GM12873 (cell line): ENCODE data around the gene PPP1R13B.

Experiments used
- CTCF ChIP-seq: IDR thresholded peaks from 2 replicates; pipeline ENCODE4 v1.5.1; 2012; ENCODE audit warnings: low read depth, mild to moderate bottlenecking, moderate library complexity, low read length, control low read depth; ENCODE audit not compliant: insufficient read depth; ENCODE audit errors: missing control alignments

Gene PPP1R13B

DNA sequence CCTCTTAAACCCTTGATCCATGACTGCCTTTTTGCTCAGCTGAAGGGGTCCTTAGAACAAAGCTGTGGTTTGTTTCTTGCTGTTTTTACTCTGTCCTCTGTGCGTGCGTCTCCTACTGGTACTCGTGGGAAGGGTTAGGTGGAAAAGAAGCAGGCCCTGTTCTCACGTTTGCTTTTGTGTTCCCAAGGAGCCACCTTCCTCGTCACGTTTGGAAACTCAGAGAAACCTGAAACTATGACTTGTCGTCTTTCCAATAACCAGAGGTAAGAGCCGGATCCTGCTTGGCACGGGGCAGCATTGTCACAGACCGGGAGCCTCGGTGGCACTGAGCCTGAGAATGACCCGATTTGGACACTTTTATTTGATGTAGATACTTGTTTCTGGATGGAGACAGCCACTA, 118.7 kb downstream of the PPP1R13B start:
- no peak for TF ChIP-seq CTCF

DNA sequence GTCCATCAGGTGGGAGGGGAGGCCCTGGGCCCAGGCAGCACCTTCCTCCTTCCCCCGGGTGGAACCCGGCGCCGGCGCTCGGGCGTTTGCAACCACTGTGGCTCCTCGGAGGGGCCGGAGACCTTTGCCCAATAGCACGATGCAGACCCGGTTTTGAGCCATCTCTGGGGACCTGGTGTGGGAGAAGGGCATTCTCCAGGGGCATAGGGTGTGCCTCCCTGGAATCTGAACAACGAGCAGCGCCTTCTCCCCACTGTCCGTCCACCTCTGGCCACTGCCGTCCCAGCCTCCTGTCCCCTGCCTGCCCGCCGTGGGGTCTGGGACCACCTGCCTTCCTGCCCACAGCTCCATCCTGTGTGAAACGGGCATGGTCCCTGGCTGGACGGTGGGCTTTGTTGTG, 119.2 kb downstream of the PPP1R13B start:
- TF ChIP-seq CTCF = no peak

DNA sequence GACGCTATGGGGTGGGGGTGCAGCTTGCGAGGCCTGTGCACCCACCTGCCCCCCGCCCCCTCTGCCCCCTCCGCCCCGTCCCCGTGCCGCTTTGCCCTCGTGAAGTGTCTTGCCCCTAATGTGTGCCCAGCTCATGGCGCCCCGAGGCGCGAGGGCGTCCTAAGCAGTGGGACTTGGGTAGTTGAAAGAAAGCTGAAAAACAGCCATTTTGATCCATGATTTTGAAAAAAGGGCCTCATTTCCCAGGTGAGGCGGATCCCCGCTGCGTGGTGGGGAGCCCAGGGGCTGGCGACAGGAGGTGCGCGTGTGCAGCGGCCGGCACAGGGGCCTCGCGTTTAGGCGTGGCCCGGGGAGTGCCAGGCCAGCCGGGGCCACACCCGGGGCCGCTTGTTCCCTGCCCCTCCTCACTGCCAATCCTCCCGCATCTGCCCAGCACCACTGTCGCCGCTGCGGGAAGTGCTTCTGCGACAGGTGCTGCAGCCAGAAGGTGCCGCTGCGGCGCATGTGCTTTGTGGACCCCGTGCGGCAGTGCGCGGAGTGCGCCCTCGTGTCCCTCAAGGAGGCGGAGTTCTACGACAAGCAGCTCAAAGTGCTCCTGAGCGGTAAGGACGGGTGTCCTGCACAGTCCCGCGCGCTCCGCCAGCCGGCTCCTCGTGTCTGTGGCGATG, 119.9 kb downstream of the PPP1R13B start:
- TF ChIP-seq CTCF = no peak

- no peak for TF ChIP-seq CTCF
Measured at GRCh38 chr14:103726474-103726873, 120.9 kb downstream of the PPP1R13B start.

DNA sequence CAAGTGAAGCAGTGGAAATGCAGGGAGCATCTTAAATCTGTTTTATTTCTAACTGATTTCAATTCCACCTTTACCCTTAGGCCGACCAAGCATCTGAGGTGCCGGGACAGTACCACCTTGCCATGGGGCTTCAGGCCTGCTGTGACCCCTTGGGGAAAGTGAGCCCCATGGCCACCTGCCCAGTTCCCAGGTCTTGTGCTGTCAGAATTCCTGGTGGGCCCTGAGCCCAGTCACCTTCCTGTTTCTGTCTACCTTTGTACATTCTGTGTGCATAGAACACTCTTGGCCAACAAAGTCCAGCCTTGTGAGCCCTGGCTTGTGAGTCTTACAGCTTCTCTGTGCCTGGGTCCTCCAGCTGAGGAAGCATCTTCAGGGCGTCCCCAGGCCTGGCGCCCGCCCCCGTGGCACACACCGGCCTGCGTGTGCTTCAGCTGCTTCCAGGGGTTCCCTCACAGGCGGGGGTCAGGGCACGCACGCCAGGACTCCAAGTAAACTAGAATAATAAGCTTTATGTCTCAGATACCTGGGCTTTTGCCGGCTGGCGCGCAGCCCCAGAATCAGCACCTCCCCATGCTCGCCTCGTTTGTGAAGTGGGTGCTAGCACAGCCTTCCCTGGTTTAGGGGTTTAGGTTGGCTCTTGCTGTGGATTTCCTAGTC, 121.5 kb downstream of the PPP1R13B start:
- TF ChIP-seq CTCF = no peak

GRCh38 chr14:103725001-103725682, 122.2 kb downstream of the PPP1R13B start:
- TF ChIP-seq CTCF = no peak

DNA sequence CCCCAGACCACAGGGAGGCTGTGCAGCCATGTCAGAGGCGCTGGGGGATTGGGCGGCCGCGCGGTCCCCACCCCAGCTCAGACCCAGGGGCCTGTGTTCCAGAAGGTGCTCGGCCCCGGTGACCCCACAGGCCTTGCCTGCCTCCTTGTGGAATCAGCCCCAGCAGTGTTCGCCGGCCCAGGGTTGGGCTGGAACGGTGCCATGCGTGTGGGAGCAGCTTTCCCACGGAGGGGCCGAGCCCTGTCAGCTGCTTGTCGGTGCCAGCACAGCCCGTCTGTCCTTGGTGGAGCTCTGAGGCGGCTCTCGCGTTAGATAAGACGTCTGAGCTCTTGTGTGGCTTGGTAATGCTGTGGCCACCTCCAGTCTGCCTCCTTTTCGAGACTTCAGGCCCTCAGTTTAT, 123.3 kb downstream of the PPP1R13B start:
- TF ChIP-seq CTCF = no peak
